BLaER1 (cell line): Measurements from ENCODE around the gene RNF157.
"Not testable (repeated sequence)": the region's sequence is repeated elsewhere in the genome, so short reads cannot be mapped to it uniquely, and the experiment has no call there.

Source experiments
- H3K27ac ChIP-seq: shearing (Covaris generic); formaldehyde crosslinking; 2 replicates; pipeline ENCODE4 v1.8.1; 2022
- H3K27me3 ChIP-seq: shearing (Covaris generic); formaldehyde crosslinking; 2 replicates; pipeline ENCODE4 v1.8.1; 2022
- H3K36me3 ChIP-seq: shearing (Covaris generic); formaldehyde crosslinking; 2 replicates; pipeline ENCODE4 v1.8.1; 2022
- H3K4me1 ChIP-seq: shearing (Covaris generic); formaldehyde crosslinking; 2 replicates; pipeline ENCODE4 v1.8.1; 2022
- H3K4me2 ChIP-seq: shearing (Covaris generic); formaldehyde crosslinking; 2 replicates; pipeline ENCODE4 v1.8.1; 2022
- H3K4me3 ChIP-seq: shearing (Covaris generic); formaldehyde crosslinking; 2 replicates; pipeline ENCODE4 v1.8.1; 2022
- H3K9ac ChIP-seq: shearing (Covaris generic); formaldehyde crosslinking; 2 replicates; pipeline ENCODE4 v1.8.1; 2022
- H3K9me3 ChIP-seq: shearing (Covaris generic); formaldehyde crosslinking; 2 replicates; pipeline ENCODE4 v1.8.1; 2022
- H4K20me1 ChIP-seq: shearing (Covaris generic); formaldehyde crosslinking; 2 replicates; pipeline ENCODE4 v1.8.1; 2022
- Cebpa-rat ChIP-seq: shearing (Covaris generic); IDR thresholded peaks from 2 replicates; pipeline ENCODE4 v1.8.1; 2022

The RNF157 gene

DNA sequence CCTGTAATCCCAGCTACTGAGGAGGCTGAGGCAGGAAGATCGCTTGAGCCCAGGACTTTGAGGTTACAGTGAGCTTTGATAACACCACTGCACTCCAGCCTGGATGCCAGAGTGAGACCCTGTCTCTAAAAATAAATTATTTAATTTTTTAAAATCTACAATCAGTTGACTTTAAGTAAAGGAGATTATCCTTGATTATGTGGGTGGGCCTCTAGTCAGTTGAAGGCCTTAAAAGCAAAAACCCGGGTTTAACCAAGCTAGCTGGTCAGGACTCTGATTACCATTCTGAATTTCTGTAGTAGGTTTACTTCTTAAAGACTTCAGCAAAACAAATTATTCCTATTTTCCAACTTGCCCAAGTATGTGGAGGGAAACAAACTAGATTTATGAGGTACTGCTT, 4.4 kb downstream of the RNF157 start:
- Histone ChIP-seq H3K9me3 (no peaks in the 10 kb centered on the region), H3K36me3 (no peaks in the 10 kb centered on the region), H3K9ac (no peak overlapping the region), H3K27me3 (peaks cover 38% of the 10 kb centered on the region), H3K4me1 (peaks cover 3% of the 10 kb centered on the region), H3K27ac (no peak overlapping the region), H3K4me3 (no peak overlapping the region), H4K20me1 (peaks cover 5% of the 10 kb centered on the region), H3K4me2 (no peak overlapping the region)
- no peak for TF ChIP-seq Cebpa-rat

DNA sequence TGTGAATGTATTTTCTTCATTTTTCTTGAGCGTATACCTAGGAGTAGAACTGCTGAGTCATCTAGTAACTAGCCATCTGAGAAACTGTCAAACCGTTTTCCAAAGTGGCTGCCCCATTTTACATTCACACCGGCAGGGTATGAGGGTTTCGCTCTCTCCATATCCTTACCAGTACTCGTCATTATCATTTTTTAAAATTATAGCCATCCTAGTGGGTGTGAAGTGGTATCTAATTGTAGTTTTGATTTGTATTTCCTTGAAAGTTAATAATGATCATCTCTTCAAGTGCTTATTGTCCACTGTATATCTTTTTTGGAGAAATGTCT, 6.0 kb downstream of the RNF157 start:
- no peak overlapping the region for H3K9ac ChIP-seq
- H3K4me1 ChIP-seq: no peaks in the 10 kb centered on the region
- no peak overlapping the region for H3K4me3 ChIP-seq
- no peak overlapping the region for H3K27ac ChIP-seq
- H3K27me3 ChIP-seq: peaks cover 23% of the 10 kb centered on the region
- no peaks in the 10 kb centered on the region for H3K9me3 ChIP-seq
- no peak for TF ChIP-seq Cebpa-rat
- H3K4me2 ChIP-seq: no peak overlapping the region
- no peaks in the 10 kb centered on the region for H3K36me3 ChIP-seq
- H4K20me1 ChIP-seq: no peaks in the 10 kb centered on the region; the same call in 1 of the 2 replicates

DNA sequence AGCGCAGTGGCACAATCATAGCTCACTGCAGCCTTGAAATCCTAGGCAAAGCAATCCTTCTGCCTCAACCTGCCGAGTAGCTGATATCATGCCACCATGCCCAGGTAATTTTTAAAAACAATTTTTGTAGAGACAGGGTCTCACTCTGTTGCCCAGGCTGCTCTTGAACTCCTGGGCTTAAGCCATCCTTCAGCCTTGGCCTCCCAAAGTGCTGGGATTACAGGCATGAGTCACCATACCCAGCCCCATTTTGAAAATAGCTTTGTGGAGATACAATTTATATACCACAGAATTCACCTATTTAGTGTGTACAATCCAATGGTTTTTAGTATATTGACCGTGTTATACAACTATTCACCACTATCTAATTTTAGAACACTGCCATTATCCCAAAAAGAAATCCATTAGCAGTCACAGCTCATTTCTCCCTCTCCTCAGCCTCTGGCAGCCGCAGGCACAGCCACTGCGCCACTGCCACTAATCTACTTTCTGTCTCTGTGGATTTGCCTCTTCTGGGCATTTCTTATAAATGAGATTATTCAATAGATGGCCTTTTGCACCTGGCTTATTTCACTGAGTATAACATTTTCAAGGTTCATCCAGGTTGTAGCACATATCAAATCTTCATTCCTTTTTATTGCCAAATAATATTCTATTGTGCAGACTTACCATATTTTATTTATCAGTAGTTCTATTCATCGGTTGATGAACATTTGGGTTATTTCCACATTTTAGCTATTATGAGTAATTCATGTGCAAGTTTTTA, 6.5 kb downstream of the RNF157 start:
- Histone ChIP-seq H3K4me3 (no peak overlapping the region), H3K9me3 (no peaks in the 10 kb centered on the region), H4K20me1 (no peaks in the 10 kb centered on the region; the same call in 1 of the 2 replicates), H3K9ac (no peak overlapping the region), H3K27ac (no peak overlapping the region), H3K36me3 (no peaks in the 10 kb centered on the region), H3K4me2 (no peak overlapping the region), H3K27me3 (peaks cover 17% of the 10 kb centered on the region), H3K4me1 (no peaks in the 10 kb centered on the region)
- TF ChIP-seq Cebpa-rat: no peak

DNA sequence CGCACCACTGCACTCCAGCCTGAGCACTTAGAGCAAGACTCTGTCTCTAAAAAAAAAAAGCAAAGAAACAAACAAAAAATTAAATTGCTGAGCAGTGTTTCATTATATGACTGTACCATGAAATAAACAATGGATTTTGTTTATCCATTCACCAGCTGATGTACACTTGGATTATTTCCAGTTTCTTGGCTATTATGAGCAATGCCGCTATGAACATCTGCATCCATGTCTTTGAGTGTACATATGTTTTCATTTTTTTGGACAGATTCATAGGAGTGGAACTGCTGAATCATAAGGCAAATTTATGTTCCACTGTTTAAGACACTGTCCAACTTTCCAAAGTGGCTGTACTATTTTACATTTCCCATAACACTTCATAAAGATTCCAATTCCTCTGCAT, 8.0 kb downstream of the RNF157 start:
- Histone ChIP-seq H3K9me3 (no peaks in the 10 kb centered on the region), H3K4me2 (no peak overlapping the region), H3K9ac (no peak overlapping the region), H3K36me3 (no peaks in the 10 kb centered on the region), H3K4me3 (no peak overlapping the region), H3K4me1 (no peaks in the 10 kb centered on the region), H4K20me1 (no peaks in the 10 kb centered on the region), H3K27ac (no peak overlapping the region), H3K27me3 (peaks cover 3% of the 10 kb centered on the region; the same call in 1 of the 2 replicates)
- TF ChIP-seq Cebpa-rat: no peak

DNA sequence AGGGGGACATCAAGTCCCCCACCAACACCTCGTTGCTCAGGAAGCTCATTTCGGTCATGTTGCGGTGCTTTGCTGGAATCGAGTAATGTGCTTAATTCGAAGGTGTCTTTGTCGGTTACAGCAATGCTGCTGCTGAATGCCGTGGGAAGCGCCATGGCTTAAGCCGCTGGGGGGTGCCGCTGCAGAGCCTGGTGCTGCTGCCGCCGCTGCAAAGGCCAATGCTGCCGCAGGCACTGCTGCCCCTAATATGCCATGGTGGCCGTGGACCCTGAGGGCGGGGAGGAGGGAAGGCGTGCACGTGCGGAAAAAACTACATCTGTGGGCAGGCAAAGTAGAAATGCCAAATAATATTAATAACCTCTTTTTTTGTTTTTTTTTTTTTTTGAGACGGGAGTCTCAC, 13.5 kb downstream of the RNF157 start:
- H3K27me3 ChIP-seq, H3K36me3 ChIP-seq, H3K27ac ChIP-seq, H3K9ac ChIP-seq, H3K4me1 ChIP-seq, H3K4me2 ChIP-seq, H3K9me3 ChIP-seq, H4K20me1 ChIP-seq, H3K4me3 ChIP-seq: not testable (repeated sequence)

DNA sequence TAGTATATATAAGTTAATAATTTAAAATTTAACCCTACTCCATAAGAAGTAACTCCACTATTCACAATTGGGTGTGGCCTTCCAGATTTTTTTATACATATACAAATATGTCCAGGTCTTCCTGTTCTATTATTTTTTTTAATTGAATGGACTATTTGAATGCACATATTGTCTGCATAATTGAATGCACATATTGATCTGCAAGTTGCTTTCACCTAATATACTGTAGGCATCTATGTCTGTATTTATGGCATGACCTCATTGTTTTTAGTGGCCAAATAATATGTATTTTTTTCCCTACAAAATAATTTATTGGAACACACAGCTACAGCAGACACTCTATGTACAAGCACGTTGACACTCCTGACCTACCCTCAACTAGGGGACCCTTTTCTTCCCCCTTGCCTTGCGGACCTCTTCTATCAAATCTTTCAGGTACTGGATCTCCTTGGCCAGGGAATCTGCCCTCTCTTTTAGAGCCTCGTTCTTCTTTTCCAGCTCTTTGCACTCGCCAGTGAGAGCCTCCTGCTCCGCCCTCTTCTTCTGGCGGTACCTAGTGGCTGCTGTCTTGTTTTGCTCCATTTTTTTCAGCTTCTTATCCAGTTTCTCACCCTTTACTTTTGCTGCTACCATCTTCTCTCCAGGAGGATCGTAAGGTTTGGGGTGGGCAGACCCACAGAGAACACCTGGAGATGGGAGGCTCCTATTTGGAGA, 14.8 kb downstream of the RNF157 start:
- not testable (repeated sequence) for H3K4me2 ChIP-seq, H3K9me3 ChIP-seq, H4K20me1 ChIP-seq, H3K27ac ChIP-seq, H3K36me3 ChIP-seq, H3K4me1 ChIP-seq, H3K9ac ChIP-seq, H3K27me3 ChIP-seq, H3K4me3 ChIP-seq

DNA sequence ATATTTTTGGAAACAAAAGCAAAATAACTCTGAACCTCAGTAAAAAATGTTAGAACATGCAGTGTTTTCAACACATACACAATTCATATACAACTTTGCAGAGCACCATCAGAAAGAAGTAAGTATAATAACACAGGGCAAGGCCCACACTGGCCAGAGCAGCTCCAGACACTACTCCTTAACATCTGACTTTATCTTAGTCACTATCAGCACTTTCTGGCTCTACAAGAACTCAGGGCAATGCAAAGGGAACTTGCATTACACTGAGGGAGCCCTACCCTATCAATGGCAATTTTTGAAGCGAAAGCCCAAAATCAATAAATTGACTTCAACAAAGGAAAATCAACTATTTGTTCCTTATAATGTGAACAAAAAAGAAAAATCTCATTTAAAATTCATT, 16.5 kb downstream of the RNF157 start:
- Histone ChIP-seq H3K36me3 (no peaks in the 10 kb centered on the region), H4K20me1 (no peaks in the 10 kb centered on the region), H3K27me3 (no peaks in the 10 kb centered on the region), H3K4me2 (no peak overlapping the region), H3K27ac (no peak overlapping the region), H3K9ac (no peak overlapping the region), H3K4me1 (no peaks in the 10 kb centered on the region), H3K9me3 (no peaks in the 10 kb centered on the region), H3K4me3 (no peak overlapping the region)
- TF ChIP-seq Cebpa-rat: no peak

DNA sequence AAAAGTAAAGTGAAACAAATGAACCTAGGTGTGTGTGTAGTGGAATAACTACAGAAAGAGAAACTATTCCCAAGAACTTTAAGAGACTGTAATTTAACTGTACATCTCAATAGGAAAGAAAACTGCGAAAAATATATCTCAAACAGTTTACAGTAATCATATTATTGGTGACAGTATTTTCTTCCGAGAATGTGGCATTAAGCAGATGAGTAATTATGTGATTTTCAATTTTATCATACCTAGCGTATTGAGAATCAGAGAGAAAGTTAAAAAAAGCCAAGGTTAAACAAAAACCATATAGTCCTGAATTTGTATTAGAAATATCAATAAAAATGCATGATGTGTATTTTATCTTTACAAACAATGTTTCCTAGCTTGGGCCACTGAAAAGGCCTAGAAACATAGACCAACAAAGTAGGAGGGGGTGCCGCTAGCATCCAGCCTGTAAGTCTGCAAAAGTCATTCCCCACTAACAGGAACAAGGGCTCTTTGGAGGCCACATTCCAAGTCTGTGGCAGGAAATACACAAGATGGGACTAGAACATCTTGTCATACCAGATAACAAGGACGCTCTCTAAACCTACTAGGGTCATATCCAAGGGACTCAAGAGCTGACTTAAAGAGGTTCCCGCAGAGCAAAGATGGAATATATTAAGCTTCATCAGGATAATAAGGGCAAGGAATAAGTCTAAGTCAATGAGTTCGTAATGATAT, 20.5 kb downstream of the RNF157 start:
- no peaks in the 10 kb centered on the region for H3K4me1 ChIP-seq
- no peak overlapping the region for H3K4me2 ChIP-seq
- TF ChIP-seq Cebpa-rat: no peak
- H4K20me1 ChIP-seq: no peaks in the 10 kb centered on the region
- no peaks in the 10 kb centered on the region for H3K9me3 ChIP-seq
- no peak overlapping the region for H3K4me3 ChIP-seq
- no peaks in the 10 kb centered on the region for H3K27me3 ChIP-seq
- no peak overlapping the region for H3K9ac ChIP-seq
- H3K36me3 ChIP-seq: no peaks in the 10 kb centered on the region
- no peak overlapping the region for H3K27ac ChIP-seq

DNA sequence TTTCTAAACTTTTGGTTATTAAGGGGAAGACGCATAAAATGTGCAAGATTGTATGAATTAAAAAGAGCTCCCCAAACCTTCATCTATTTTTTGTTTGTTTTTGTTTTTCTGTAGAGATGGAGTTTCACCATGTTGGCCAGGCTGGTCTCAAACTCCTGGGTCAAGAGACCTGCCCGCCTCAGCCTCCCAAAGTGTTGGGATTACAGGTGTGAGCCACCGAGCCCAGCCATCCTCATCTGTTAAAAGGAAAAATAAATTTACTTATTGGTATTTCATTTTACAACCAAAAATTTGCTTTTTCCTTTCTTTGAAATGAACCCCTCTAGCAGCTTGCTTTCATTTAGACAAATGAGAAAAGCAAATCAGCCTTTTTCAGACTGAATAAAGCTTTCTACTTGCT, 23.2 kb downstream of the RNF157 start:
- Histone ChIP-seq H3K27ac (no peak overlapping the region), H3K4me2 (no peak overlapping the region)

DNA sequence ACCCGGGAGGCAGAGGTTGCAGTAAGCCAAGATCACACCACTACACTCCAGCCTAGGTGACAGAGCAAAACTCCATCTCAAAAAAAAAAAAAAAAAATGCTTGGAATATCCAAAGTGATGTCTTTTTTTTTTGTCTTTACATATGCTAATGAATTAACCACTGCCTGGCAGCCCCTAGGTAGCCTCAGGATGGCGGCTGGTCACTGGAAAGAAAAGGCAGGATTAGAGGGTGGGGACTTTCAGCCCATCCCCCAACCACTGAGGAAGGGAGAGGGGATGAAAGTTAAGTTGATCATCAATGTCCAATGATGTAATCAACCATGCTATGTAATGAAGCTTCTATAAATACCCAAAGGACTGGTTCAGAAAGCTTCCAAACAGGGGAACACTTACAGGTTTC, 26.8 kb downstream of the RNF157 start:
- Histone ChIP-seq H4K20me1 (no peaks in the 10 kb centered on the region), H3K4me3 (no peak overlapping the region), H3K9ac (no peak overlapping the region), H3K9me3 (no peaks in the 10 kb centered on the region), H3K4me1 (peaks cover 41% of the 10 kb centered on the region), H3K36me3 (no peaks in the 10 kb centered on the region), H3K4me2 (no peak overlapping the region), H3K27ac (no peak overlapping the region), H3K27me3 (no peaks in the 10 kb centered on the region)
- no peak for TF ChIP-seq Cebpa-rat

More for the DNA sequence above, 23.2 kb downstream of the RNF157 start:
- no peak overlapping the region for H3K4me3 ChIP-seq
- H3K9ac ChIP-seq: no peak overlapping the region
- no peaks in the 10 kb centered on the region for H3K27me3 ChIP-seq
- H3K36me3 ChIP-seq: no peaks in the 10 kb centered on the region
- H4K20me1 ChIP-seq: no peaks in the 10 kb centered on the region
- no peak for TF ChIP-seq Cebpa-rat
- H3K9me3 ChIP-seq: no peaks in the 10 kb centered on the region
- H3K4me1 ChIP-seq: peaks cover 8% of the 10 kb centered on the region
